ENCODE results near the gene CHIT1.
A peak's percentile ranks its signal among the peaks of the same experiment; 100 is the strongest.
"Not testable (repeated sequence)": the region's sequence is repeated elsewhere in the genome, so short reads cannot be mapped to it uniquely, and the experiment has no call there.

The CHIT1 gene

GRCh38 chr1:203229471-203230135 lies at the start of gene CHIT1:
CHIT1 (minus strand) TSS chr1:203229673; CDS start chr1:203229636, 37 bp downstream.
- DNase-seq: no peak

GRCh38 chr1:203278885-203279406 lies 49.5 kb upstream of the CHIT1 start:
- no peak for DNase-seq

GRCh38 chr1:203278082-203278884 lies 48.8 kb upstream of the CHIT1 start:
- no peak for DNase-seq

GRCh38 chr1:203276916-203277545 lies 47.6 kb upstream of the CHIT1 start:
- no peak for DNase-seq

- no peak for DNase-seq
Measured at GRCh38 chr1:203276408-203276807, 46.9 kb upstream of the CHIT1 start.

GRCh38 chr1:203275656-203276272 lies 46.3 kb upstream of the CHIT1 start:
- no peak for DNase-seq

GRCh38 chr1:203274603-203275381 lies 45.3 kb upstream of the CHIT1 start:
- DNase-seq: no peak

GRCh38 chr1:203273869-203274602 lies 44.6 kb upstream of the CHIT1 start:
- no peak for DNase-seq

GRCh38 chr1:203273206-203273868 lies 43.9 kb upstream of the CHIT1 start:
- peak; percentile 86 for DNase-seq

GRCh38 chr1:203272633-203273205 lies 43.2 kb upstream of the CHIT1 start:
- DNase-seq: no peak

GRCh38 chr1:203271962-203272632 lies 42.6 kb upstream of the CHIT1 start:
- no peak for DNase-seq

GRCh38 chr1:203271018-203271743 lies 41.7 kb upstream of the CHIT1 start:
- DNase-seq: peak; percentile 60

GRCh38 chr1:203270448-203270847 lies 41.0 kb upstream of the CHIT1 start:
- no peak for DNase-seq

GRCh38 chr1:203269654-203270020 lies 40.2 kb upstream of the CHIT1 start:
- no peak for DNase-seq

GRCh38 chr1:203268901-203269653 lies 39.6 kb upstream of the CHIT1 start:
- DNase-seq: no peak

- no peak for DNase-seq
Measured at GRCh38 chr1:203267912-203268311, 38.4 kb upstream of the CHIT1 start.

- DNase-seq: peak; percentile 77
Measured at GRCh38 chr1:203267347-203267846, 37.9 kb upstream of the CHIT1 start.

GRCh38 chr1:203266140-203266539 lies 36.7 kb upstream of the CHIT1 start:
- not testable (repeated sequence) for DNase-seq

All from stimulated activated naive CD4-positive, alpha-beta T cell treated with Interleukin-2 at 50 U/mL for 16 hours (primary cell).